Kasumi-1 (cell line): ENCODE data around the gene TSEN54.

Experiments used
- DNase-seq, 2 experiments: peaks; one replicate each; lab custom pipeline; 2025; lab: John Stamatoyannopoulos, UW

The TSEN54 gene

DNA sequence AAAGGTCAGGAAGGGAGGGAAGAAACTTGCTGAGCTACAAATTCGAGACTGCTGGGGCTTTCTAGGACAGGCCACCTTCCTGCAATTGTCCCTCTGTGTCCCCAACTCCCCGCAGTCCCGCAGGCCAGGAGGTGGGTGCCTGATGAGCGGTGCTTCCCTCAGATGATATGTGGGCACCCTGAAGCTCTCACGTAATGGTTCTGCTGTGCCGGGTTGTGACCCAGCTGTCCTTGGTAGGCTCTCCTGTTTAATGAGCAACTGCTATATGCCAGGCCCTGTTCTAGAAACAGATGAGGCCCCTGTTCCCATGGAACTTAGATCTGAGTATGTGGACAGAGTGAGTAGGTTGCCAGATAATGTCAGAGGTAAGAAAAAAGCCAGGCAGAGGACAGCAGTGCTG lies 49.3 kb downstream of the TSEN54 start:
- no peak for DNase-seq

DNA sequence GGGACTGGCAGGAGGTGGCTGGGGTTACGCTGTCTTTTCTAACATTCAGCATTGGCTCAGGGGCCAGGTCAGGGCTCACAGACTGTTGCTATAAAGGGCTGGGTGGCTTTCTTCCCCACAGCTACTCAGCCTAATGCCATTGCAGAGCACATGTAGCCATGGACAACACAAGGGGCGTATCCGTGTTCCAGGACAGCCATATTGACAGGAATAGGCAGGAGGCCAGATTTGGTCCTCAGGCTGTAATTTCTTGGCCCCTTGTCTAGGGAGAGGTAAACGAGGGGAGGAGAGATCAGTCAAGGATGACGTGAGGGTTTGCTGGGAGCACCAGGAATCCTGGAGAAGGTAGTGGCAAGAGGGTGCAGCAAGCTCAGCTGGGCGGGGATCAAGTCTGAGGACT lies 50.1 kb downstream of the TSEN54 start:
- DNase-seq = no peak

DNA sequence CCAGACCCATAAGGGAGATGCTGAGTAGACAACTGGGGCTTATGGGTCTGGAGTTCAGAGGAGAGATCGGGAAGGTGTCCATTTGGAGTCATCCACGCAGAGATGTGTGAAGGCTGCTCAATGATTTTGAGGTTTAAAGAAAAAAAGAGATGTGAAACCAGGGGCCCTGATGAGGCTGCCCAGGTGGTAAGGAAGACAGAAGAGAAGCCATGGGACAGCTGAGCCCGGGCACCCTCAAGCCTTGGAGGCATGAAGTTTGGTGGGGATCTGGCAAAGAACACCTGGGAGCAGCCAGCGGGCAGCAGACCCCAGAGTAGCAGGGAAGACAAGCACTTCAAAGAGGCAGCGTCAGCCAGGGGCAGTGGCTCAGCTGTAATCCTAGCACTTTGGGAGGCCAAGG lies 50.5 kb downstream of the TSEN54 start:
- DNase-seq = no peak

DNA sequence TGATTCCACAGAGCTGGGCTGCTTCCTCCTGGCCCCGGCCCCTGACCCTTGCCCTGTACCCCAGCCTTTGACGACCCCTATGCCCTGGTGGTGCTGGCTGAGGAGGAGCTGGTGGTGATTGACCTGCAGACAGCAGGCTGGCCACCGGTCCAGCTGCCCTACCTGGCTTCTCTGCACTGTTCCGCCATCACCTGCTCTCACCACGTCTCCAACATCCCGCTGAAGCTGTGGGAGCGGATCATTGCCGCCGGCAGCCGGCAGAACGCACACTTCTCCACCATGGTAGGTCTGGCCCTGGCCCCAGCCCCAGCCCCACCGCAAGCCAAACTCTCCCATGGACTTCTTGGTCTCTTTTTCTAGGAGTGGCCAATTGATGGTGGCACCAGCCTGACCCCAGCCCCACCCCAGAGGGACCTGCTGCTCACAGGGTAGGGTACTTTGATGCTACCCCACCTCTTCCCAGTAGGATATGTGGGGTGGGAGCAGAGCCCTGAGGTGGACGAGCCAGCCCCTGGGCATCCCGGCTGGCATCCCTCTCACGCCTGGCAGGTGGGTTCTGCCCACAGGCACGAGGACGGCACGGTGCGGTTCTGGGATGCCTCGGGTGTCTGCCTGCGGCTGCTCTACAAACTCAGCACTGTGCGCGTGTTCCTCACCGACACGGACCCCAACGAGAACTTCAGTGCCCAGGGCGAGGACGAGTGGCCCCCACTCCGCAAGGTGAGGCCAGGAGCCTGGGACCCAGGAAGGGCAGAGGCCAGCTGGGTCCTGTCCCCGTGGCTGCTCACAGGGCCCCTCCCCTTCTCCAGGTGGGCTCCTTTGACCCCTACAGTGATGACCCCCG lies 52.3 kb downstream of the TSEN54 start:
- DNase-seq = no peak

DNA sequence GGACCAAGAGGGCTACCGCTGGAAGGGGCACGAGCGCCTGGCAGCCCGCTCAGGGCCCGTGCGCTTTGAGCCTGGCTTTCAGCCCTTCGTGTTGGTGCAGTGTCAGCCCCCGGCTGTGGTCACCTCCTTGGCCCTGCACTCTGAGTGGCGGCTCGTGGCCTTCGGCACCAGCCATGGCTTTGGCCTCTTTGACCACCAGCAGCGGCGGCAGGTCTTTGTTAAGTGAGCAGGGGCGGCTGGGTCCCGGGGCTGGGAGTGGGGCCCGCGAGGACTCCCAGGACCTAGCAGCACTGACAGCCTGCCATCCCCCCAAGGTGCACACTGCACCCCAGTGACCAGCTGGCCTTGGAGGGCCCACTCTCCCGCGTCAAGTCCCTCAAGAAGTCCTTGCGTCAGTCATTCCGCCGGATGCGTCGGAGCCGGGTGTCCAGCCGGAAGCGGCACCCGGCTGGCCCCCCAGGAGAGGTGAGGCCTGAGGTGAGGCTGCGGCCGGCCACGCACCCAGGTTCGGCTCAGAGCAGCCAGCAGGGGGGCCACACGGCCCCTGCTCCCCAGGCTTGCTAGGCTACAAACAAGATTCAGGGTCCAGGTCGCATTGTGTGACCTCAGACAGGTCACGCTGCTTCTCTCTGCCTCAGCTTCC lies 53.8 kb downstream of the TSEN54 start:
- no peak for DNase-seq

DNA sequence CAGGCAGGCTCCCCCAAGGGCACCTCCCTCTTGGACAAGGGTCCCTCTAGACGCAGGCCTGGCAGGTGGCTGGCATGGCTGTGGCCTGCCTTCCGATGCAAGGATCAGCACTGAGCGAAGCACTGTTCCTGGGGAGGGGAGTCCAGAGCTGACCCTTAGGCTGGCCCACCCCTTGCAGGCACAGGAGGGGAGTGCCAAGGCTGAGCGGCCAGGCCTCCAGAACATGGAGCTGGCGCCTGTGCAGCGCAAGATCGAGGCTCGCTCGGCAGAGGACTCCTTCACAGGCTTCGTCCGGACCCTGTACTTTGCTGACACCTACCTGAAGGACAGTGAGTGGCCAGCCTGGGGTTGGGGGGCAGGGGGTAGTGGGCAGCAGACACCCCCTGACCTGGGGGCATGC lies 54.4 kb downstream of the TSEN54 start:
- peak in 1 of 2 experiments; percentile 42 for DNase-seq

DNA sequence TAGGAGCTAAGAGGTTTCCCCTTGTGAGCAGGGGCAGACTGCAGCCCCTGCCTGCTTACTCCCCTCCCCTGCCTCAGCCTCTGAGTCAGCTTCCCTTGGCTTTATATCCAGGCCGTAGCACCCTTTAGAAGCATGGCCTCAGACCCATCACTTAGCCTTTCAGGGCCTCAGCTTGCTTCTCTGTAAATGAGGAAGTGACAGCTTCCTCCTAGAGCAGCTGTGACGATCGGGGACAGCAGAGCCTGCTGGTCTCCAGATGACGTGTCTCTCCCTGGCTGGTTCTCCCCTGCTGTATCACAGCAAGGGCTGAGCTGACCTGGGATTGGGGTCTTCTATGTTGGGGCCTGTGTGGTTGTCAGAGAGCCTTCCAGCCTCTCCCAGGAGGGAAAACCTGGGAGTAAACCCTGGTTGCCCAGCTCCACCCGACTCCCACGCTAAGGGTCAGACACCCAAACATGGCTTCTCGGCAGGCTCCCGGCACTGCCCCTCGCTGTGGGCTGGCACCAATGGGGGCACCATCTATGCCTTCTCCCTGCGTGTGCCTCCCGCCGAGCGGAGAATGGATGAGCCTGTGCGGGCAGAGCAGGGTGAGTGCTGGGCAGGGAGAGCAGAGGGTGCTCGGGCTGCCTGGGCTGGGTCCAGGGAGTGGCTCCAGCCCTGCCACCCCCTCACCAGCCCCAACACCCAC lies 55.0 kb downstream of the TSEN54 start:
- DNase-seq = peak; percentile 100

DNA sequence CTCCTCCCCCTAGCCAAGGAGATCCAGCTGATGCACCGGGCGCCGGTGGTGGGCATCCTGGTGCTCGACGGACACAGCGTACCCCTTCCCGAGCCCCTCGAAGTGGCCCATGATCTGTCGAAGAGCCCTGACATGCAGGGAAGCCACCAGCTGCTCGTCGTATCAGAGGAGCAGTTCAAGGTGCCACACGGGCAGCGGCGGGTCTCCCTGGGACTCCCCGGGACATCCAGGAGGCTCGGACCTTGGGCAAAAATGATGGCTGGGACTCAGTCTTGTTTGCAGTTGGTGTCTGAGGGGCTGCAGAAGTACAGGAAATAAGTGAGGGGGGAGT lies 55.5 kb downstream of the TSEN54 start:
- DNase-seq = peak in 1 of 2 experiments; percentile 43

DNA sequence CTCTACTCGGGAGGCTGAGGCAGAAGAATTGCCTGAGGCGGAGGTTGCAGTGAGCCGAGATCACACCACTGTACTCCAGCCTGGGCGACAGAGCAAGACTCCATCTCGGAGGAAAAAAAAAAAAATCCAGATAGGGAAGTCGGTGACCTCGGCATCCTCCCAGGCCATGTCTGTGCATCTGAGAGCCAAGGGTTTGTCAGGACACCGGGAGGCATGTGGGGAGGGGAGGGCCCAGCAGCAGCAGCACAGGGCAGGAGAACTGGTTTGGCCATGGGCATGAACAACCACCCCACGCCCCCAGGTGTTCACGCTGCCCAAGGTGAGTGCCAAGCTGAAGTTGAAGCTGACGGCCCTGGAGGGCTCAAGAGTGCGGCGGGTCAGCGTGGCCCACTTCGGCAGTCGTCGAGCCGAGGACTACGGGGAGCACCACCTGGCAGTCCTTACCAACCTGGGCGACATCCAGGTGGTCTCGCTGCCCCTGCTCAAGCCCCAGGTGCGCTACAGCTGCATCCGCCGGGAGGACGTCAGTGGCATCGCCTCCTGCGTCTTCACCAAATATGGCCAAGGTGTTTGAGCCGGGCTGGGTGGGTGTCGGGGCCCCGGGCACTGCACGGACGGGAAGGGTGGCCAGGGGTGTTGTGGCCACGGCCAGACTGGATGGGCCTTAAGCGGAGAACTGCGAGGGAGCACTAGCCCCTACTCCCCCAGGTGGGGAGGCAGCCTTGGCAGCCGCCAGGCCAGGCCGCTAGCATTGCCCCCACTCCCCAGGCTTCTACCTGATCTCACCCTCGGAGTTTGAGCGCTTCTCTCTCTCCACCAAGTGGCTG lies 56.6 kb downstream of the TSEN54 start:
- DNase-seq = no peak

DNA sequence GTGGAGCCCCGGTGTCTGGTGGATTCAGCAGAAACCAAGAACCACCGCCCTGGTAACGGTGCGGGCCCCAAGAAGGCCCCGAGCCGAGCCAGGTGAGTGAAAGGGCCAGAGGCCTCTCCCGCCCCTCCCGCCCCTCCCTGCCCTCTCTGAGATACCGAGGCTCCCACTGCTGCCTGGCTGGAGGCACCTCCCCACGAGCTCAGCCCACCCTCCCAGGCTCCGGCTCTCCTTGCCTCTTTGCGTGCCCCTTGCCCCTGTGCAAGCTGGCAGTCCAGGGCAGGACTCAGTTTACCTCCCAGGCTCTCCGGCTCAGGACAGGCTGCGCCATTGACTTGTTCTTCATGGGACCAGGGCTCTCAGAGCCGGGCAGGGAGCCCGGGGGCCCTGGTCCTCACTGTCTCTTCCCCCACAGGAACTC lies 57.2 kb downstream of the TSEN54 start:
- no peak for DNase-seq

DNA sequence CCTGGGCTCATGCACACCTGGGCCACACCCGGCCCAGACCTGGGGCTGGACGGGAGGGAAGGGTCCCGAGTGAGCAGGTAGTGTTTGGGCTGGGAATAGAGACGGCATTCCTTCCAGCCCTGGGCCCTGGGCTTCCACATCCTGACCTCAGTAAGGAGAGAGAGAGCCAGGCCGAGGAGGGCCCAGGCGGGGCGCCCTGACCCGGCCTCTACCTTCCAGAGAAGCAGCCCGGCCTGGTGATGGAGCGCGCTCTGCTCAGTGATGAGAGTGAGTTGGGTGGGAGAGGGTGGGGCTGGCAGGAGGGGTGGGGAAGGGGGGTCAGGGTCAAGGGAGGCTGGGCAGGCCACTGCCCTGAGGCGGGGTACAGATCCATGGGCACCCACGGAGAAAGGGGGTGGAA lies 57.7 kb downstream of the TSEN54 start:
- DNase-seq = no peak
